NCI-H2196 treated with DMSO at 0.1 percent for 48 hours (cell line): ENCODE results near the gene CYP4F22.
A peak's percentile ranks its signal among the peaks of the same experiment; 100 is the strongest.
"Not testable (repeated sequence)": the region's sequence is repeated elsewhere in the genome, so short reads cannot be mapped to it uniquely, and the experiment has no call there.

Source experiments
- DNase-seq: peaks from one replicate; lab custom pipeline; 2025; ENCODE audit not compliant: unreplicated experiment; lab: John Stamatoyannopoulos, UW

The CYP4F22 gene

DNA sequence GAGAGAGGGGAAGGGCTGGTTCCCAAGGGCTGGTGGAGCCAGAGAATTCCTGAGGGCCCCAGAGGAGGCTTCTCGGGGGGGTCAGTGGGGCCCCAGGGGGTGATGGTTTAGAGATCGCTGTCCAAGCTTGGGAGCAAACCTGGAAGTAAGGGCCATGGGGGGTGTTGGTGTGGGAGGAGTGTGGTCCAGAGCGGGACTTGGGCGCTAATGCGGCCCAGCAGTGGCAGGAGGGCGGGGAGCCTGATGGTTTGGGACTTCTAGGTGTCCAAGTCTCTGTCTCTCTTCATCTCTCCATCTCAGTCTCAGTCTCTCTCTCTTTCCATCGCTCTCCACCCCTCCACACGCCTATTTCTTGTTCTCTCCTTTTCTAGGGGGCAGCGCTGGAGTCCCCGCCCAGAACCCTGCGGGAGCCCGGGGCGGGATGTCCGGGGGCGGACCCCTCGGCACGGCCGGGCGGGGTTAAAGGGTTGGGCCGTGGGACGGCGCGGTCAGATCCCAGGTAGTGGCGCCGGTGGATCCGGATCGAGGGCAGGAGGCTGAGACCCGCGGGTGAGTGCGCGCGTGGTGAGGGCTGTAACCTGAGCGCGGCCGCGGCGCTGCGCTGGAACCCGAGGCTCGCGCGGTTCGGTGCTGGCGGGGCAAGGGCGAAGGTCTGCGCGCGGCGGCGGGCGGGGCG, at the start of gene CYP4F22:
TSS of gene CYP4F22 (plus strand) at position 491 of the 676 bp plus-strand sequence. CDS start 16,812 bp downstream, outside the sequence.
- no peak for DNase-seq

DNA sequence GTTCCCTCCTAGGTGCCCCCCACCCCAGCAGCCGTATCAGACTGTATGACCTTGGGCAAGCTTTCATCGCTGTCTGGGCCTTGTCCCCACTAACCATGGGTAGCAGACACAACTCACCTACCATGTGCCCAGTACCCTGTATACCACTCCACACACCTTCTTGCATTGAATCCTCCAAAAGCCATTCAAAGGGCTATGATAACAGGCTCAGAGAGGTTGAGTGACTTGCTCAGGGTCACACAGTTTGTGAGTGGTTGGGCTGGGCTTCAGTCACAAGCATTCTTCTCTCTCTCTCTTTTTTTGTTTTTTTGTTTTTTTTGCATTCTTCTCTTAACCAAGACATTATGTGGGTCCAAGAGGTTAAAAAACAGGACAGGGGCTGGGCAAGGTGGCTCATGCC, 46.6 kb upstream of the CYP4F22 start:
- DNase-seq, result no peak

GRCh38 chr19:15463861-15464371, 44.4 kb upstream of the CYP4F22 start:
- DNase-seq, result no peak

- DNase-seq, result no peak
These were observed 43.6 kb upstream of the CYP4F22 start, which contains the start of gene RASAL3 for GRCh38 chr19:15464394-15465385. TSS of gene RASAL3 (minus strand) at chr19:15464544. CDS start at chr19:15464358, 186 bp downstream.

DNA sequence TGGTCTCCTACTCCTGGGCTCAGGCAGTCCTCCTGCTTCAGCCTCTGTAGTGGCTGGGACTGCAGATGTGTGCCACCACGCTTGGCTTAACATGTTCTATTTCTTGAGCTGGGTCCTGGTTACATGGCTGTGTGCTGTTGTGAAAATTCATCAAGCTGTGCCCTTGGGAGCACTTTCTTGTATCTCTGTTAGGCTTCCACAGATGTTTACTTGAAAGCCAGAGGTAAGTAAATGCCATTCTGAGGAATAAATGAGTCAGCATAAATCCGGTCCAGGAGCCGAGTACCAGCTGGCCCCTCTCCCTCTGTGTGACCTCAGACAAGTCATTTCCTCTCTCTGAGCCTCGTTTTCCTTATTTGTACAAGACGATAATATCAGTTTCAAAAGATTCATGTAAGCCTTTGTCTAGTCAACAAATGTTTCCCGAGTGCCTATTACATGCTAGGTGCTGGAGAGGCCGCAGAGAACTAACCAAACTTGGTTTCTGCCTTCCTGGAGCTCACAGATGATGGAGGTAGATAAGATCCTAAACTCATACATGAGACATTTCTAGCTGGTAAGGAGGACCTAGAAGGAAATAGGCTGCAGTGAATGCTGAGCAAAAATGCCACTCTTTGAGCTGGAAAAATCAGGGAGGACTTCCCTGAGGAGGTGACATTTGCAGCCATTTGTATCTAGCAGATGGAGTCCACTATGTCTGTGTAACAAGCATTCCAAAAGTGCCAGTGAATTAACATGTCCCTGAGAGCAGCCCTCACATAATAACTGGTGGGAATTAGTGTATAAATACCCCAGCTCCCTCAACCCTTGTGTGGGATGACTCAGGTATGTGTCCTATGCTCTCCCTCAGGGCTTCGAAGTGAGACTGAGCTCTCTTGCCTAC, 41.2 kb upstream of the CYP4F22 start:
- no peak for DNase-seq

DNA sequence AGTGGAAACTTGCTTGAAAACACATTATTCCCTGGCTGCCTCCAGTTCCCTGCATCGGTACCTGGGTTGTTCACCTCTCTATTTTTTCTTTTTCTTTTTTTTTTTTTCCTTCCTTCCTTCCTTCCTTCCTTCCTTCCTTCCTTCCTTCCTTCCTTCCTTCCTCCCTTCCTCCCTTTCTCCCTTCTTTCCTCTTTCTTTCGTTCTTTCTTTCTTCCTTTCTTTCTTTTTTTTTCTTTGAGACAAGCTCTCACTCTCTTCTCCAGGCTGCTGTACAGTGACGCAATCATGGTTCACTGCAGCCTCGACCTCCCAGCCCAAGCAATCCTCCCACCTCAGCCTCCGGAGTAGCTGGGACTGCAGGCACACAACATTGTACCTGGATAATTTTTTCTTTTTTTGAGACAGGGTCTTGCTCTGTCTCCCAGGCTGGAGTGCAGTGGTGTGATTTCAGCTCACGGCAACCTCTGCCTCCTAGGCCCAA, 40.6 kb upstream of the CYP4F22 start:
- no peak for DNase-seq

GRCh38 chr19:15468675-15469512, 39.4 kb upstream of the CYP4F22 start:
- DNase-seq, result no peak

DNA sequence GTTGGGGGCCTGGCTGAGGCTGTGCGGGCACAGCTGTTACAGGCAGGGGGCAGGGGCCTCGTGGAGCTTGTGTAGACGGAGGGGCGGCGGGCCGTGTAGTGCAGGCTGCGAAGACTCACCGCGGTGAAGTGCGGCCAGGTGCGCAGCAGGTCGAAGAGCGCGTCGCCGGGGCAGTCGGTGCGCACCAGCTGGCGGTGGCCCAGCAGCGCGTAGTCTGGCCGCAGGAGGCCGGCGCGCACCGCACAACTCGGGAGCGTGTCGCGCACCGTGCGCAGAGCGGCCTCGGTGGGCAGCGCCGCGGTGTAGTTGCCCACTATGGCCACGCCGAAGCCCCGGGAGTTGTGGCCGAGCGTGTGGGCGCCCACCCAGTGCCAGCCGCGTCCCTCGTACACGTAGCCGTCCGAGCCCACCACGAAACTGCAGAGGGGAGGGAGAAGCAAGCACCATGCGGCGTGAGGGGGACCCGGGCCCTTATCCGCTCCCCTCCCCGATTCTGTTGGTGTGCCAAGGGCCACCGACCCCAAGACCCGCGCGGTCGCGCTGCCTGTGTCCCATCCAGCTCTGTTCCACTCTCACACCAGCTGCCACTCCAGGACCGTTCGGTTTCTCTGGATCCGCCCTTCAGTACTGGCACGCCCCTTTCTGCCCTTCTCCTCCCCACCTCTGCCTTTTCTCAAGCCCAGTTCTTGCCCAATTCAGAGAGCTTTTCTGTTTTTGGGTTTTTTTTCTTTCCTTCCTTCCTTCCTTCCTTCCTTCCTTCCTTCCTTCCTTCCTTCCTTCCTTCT, 38.6 kb upstream of the CYP4F22 start:
- no peak for DNase-seq

DNA sequence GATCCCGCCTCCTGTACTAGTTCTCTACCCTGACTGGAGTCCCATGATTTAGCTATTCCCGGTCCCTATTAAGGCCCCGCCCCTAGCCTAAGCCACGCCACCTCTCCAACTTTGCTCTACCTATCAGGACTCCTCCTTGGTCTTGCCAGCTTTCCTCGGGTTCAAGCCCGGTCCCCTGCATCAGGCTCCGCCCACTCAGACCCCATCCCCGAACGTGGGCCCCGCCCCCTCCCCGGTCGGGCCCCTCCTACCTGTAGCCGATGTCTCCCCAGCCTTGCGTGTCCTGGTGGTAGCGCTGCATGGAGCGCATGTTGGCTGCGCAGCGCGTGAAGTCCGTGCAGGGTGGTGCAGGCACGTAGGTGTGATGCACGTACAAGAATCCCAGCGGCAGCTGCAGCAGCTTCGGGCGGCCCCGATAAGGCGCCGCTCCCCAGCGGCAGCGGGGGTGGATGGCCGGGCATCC, 36.7 kb upstream of the CYP4F22 start:
- no peak for DNase-seq

DNA sequence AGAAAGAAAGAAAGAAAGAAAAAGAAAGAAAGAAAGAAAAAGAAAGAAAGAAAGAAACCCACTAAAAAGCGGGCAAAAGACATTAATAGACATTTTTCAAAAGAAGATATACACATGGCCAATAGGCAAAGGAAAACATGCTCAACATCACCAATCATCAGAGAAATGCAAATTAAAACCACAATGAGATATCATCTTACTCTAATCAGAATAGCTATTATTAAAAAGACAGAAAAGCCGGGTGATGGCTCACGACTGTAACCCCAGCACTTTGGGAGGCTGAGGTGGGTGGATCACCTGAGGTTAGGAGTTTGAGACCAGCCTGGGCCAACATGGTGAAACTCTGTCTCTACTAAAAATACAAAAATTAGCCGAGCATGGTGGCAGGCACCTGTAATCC, 34.5 kb upstream of the CYP4F22 start:
- DNase-seq, result not testable (repeated sequence)

DNA sequence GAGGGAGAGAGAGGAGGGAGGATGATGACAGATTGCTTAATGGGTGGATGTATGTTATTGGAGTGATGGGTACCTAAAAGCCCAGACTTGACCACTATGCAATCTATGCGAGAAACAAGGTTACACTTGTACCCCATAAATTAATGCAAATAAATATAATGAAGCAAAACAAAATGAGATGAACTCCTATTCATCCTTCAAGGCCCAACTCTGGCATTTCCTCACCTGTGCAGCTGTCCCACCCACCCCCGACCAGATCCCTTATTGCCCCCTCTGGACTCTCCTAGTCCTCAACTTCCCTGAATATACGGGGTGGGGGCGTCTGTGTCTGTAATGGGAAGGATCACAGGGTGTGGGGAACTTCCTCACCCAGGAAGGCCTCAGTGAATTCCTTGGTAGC, 33.2 kb upstream of the CYP4F22 start:
- no peak for DNase-seq

DNA sequence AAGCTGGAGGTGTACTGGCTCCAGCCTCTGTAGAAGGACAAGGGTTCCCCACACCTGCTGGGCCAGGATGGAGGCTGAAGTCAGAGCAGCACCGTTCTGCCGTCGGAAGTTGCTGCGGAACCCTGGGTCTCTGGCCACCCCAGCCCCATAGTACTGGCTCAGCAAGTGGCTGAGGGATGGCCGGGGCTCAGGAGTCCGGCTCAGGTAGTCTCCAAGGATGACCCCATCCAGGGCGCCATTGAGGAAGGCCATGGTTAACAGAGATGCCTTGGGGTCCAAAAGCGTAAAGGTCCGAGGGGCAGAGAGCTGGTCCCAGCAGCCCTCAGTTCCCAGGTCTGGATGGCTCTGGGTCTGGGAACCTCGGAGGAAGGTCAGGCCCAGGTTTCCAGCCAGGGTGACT, 32.7 kb upstream of the CYP4F22 start:
- DNase-seq, result no peak

- DNase-seq, result no peak
These were observed 32.0 kb upstream of the CYP4F22 start for GRCh38 chr19:15476325-15476724.

DNA sequence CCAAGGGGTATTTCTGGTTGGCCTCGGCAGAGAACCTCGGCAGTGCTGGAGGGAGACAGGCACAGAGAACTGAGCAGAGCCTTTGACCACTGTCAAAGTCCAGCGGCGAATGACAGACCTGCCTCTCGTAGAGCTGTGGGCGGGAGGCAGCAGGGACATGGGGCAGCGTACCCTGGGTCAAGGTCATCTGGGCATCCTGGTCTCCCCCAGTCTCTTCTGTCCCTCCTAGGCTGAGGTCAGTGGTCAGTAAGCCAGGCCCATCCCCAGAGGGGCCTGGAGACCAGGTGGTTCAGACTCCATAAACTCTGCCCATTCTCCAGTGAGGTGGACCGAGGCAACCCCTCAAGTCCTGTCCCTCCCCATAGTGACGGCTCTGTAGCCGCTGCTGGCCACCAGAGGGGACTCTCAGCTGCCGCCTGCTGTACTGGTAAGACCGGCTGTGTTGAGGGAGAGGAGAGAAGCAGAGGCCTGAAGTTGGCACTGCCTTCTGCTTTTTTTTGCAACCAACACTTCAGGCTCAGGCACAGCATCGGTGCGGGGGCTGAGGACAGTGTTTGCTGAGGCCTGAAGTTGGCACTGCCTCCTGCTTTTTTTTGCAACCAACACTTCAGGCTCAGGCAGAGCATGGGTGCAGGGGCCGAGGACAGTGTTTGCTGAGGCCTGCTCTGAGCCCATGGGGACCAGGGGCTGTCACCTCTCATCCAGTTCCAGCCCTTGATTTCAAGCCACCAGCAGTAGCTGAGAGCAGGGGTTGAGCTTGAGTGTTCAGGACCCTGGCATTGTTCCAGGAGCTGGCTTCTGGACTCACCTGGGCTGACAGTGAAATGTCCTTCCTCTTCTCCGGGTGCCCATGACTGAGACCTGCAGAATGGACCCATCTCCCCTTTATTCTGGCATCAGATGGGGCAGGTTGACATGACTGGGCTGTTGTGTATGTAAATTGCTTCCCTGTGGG, 28.7 kb upstream of the CYP4F22 start, which contains the start of gene PGLYRP2:
TSS of gene PGLYRP2 (minus strand) at position 111 of the 955 bp plus-strand sequence. CDS start 130 bp downstream, outside the sequence.
- peak; percentile 45 for DNase-seq

DNA sequence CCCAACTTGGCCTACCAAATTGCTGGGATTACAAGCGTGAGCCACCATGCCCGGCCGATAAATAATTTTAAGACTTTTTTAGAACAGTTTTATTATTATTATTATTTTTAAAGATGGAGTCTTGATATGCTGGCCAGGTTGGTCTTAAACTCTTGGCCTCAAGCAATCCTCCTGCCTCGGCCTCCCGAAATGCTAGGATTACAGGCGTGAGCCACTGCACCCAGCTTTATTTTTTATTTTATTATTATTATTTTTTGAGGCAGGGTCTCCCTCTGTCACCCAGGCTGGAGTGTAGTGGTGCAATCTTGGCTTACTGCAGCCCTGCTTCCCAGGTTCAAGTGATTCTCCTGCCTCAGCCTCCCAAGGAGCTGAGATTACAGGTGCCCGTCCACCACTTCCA, 27.3 kb upstream of the CYP4F22 start:
- not testable (repeated sequence) for DNase-seq

DNA sequence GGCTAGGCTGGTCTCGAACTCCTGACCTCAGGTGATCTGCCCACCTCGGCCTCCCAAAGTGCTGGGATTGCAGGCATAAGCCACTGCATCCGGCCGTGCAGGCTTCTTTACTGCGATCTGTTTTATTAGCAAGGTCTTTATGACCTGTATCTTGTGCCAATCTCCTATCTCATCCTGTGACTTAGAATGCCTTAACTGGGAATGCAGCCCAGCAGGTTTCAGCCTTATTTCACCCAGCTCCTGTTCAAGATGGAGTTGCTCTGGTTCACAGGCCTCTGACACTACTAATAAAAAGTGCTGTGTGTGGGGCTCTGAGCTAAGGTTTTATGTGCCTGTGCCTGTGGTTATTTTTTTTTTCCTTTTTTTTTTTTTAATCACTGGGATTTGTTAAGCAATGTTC, 22.6 kb upstream of the CYP4F22 start:
- not testable (repeated sequence) for DNase-seq

GRCh38 chr19:15487038-15487437, 21.3 kb upstream of the CYP4F22 start:
- no peak for DNase-seq
